H1 (cell line): ENCODE results near the gene NBAS.

ENCODE experiments used
- BRCA1 ChIP-seq: IDR thresholded peaks from 2 replicates; pipeline ENCODE4 v1.6.1; 2012; ENCODE audit warnings: low read depth, low read length, improper control_type of control experiment
- CEBPB ChIP-seq: IDR thresholded peaks from 2 replicates; pipeline ENCODE4 v1.6.1; 2012; ENCODE audit warnings: low read depth, low read length
- CHD2 ChIP-seq: IDR thresholded peaks from 2 replicates; pipeline ENCODE4 v1.6.1; 2012; ENCODE audit warnings: low read length, improper control_type of control experiment
- CREB1 ChIP-seq: IDR thresholded peaks from 2 replicates; pipeline ENCODE4 v1.6.1; 2012; ENCODE audit warnings: inconsistent platforms
- EZH2 ChIP-seq: fragments of 200-600 bp; sonication (generic); IDR thresholded peaks from 2 replicates; pipeline ENCODE4 v1.7.1; 2012; ENCODE audit warnings: low read depth, mild to moderate bottlenecking, moderate library complexity, low read length, inconsistent platforms; ENCODE audit not compliant: severe bottlenecking
- GTF2F1 ChIP-seq: IDR thresholded peaks from 2 replicates; pipeline ENCODE4 v1.6.1; 2012; ENCODE audit warnings: low read depth, low read length, improper control_type of control experiment, borderline replicate concordance
- POLR2A ChIP-seq, 2 experiments: IDR thresholded peaks; 1 replicate in 1 of 2; 2 replicates in 1 of 2; pipeline ENCODE4 v1.6.1; 2011; ENCODE audit warnings: low read depth in 2 of 2, low read length in 2 of 2, mild to moderate bottlenecking in 2 of 2; ENCODE audit errors: control extremely low read depth in 1 of 2
- POLR2AphosphoS5 ChIP-seq: IDR thresholded peaks from 2 replicates; pipeline ENCODE4 v1.6.1; 2011; ENCODE audit warnings: low read depth, low read length
- RBBP5 ChIP-seq: IDR thresholded peaks from 2 replicates; pipeline ENCODE4 v1.7.1; 2012; ENCODE audit warnings: low read depth, mild to moderate bottlenecking, inconsistent platforms, low read length, moderate library complexity, borderline replicate concordance
- RNF2 ChIP-seq: fragments of 200-900, 300-1000 bp; sonication (generic); IDR thresholded peaks from 2 replicates; pipeline ENCODE4 v1.7.1; 2016; ENCODE audit warnings: borderline replicate concordance, low read depth, mild to moderate bottlenecking, antibody characterized with exemption, low read length; ENCODE audit not compliant: poor library complexity, severe bottlenecking; ENCODE audit errors: missing control alignments
- SIN3A ChIP-seq, 2 experiments: IDR thresholded peaks in 1 of 2; conservative IDR thresholded peaks in 1 of 2; 2 replicates each; pipeline ENCODE4 v1.6.1; 2011 to 2012; ENCODE audit warnings: low read length in 2 of 2, improper control_type of control experiment in 1 of 2, low read depth in 1 of 2, mild to moderate bottlenecking in 1 of 2
- TAF7 ChIP-seq: optimal IDR thresholded peaks from 2 replicates; pipeline ENCODE3; 2011; ENCODE audit warnings: low read depth, mild to moderate bottlenecking, inconsistent platforms, low read length, moderate library complexity, borderline replicate concordance
- TF ChIP-seq, protein P1 (sequence below), 3 experiments: IDR thresholded peaks; 1 replicate in 2 of 3; 2 replicates in 1 of 3; pipeline versions ENCODE4 v1.5.1 to v1.6.1; 2011; ENCODE audit warnings: low read length in 3 of 3, mild to moderate bottlenecking in 3 of 3, inconsistent platforms in 2 of 3, low read depth in 1 of 3, moderate library complexity in 1 of 3; ENCODE audit not compliant: insufficient read depth in 1 of 3; ENCODE audit errors: control extremely low read depth in 1 of 3
- TF ChIP-seq, protein P2 (sequence below): IDR thresholded peaks from 2 replicates; pipeline ENCODE4 v1.6.1; 2012; ENCODE audit warnings: inconsistent platforms

DNA sequence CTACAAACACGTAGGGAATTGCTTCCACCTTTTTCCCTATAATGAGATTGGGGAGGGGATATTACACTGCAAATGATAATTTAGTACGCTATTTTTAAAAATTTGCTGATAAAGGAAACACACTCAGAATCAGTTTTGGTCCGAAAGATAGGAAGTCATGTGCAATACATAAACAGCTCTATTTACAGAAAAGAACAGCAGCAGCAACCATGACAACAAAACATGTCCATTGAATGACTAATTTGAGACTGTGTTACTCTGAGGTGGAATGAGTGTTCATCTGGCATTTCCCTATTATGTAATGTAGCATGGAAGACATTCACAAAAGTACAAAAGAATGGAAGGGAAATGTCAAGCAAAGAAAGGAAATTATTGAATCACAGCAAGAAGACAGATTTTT, 337.2 kb downstream of the NBAS start:
- TF ChIP-seq EZH2 (no peak), BRCA1 (no peak), TAF7 (no peak), POLR2A (IDR thresholded peaks at IDR 0.05; ENCODE audit: control extremely low read depth in 1 of 2, low read depth in 2 of 2, low read length in 2 of 2) (no peak), RNF2 (no peak), POLR2AphosphoS5 (no peak), SIN3A (conservative IDR thresholded peaks at IDR 0.05 in 1 of 2, IDR thresholded peaks at IDR 0.05 in 1 of 2; ENCODE audit: low read depth in 1 of 2, low read length in 2 of 2) (no peak), CREB1 (no peak), RBBP5 (no peak), CEBPB (no peak), CHD2 (no peak), GTF2F1 (no peak)
- TF ChIP-seq, protein P1, sequence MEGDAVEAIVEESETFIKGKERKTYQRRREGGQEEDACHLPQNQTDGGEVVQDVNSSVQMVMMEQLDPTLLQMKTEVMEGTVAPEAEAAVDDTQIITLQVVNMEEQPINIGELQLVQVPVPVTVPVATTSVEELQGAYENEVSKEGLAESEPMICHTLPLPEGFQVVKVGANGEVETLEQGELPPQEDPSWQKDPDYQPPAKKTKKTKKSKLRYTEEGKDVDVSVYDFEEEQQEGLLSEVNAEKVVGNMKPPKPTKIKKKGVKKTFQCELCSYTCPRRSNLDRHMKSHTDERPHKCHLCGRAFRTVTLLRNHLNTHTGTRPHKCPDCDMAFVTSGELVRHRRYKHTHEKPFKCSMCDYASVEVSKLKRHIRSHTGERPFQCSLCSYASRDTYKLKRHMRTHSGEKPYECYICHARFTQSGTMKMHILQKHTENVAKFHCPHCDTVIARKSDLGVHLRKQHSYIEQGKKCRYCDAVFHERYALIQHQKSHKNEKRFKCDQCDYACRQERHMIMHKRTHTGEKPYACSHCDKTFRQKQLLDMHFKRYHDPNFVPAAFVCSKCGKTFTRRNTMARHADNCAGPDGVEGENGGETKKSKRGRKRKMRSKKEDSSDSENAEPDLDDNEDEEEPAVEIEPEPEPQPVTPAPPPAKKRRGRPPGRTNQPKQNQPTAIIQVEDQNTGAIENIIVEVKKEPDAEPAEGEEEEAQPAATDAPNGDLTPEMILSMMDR (IDR thresholded peaks at IDR 0.05; ENCODE audit: control extremely low read depth in 1 of 3, insufficient read depth in 1 of 3, low read depth in 1 of 3, low read length in 3 of 3) = no peak
- TF ChIP-seq, protein P2, sequence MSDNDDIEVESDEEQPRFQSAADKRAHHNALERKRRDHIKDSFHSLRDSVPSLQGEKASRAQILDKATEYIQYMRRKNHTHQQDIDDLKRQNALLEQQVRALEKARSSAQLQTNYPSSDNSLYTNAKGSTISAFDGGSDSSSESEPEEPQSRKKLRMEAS = no peak
